Inflammatory macrophage (primary cell): ENCODE results near the gene ABR.
A peak's percentile ranks its signal among the peaks of the same experiment; 100 is the strongest.

Source experiments
- DNase-seq, 2 donors: peaks; one replicate each; pipeline ENCODE4 v3.0.0-alpha.2; 2020 to 2022

Gene ABR

DNA sequence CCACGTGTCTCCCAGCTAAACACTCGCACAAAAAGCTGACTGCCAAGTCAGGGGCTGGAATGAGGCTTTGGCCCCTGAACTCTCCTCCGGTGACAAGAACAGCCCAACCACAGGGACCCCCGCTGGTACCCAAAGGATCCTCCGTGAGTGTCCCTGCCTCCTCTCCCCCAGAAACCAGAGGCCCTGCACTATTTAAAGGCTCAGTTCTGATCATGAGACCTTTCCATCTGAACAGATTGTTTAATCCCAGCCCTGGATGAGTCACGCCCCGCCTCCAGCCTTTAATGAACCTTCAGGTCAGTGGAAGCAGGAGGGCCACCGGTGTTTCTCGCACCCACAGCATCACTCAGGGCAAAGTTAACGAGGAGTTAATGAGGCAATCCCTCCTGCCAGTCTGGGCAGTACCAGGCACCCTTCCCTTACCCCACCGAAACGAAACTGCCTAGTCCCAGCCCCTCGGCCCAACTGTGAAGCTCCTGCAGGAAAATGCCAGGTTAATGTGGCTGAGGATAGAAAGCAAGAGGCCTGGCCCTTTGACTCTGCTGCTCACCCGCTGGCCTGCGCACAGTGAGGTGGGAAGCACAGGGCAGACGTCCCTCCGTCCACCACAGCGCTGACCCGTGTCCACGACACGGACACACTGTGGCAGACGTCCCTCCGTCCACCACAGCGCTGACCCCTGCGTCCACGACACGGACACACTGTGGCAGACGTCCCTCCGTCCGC, 150.4 kb downstream of the ABR start:
- DNase-seq = peak; percentile 10 to 55

- DNase-seq = no peak
Observed at GRCh38 chr17:1027044-1027443, 152.7 kb downstream of the ABR start.

DNA sequence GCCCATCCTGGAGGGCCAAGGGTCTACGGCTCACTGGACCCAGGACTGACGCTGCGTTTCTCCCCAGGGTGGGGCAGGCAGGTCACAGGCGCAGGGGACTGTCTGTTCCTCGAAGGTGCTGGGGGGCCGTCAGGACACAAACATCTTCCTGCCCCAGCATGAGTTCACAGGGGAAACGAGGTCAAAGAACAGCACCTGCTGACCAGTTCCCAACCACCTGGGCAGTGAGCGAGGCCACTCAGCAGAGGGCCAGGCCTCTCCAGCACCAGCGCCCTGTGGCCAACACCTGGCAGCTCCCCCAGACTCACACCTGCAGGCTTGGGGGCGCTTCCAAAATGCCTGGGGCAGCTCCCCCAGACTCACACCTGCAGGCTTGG, 153.2 kb downstream of the ABR start:
- DNase-seq = no peak

DNA sequence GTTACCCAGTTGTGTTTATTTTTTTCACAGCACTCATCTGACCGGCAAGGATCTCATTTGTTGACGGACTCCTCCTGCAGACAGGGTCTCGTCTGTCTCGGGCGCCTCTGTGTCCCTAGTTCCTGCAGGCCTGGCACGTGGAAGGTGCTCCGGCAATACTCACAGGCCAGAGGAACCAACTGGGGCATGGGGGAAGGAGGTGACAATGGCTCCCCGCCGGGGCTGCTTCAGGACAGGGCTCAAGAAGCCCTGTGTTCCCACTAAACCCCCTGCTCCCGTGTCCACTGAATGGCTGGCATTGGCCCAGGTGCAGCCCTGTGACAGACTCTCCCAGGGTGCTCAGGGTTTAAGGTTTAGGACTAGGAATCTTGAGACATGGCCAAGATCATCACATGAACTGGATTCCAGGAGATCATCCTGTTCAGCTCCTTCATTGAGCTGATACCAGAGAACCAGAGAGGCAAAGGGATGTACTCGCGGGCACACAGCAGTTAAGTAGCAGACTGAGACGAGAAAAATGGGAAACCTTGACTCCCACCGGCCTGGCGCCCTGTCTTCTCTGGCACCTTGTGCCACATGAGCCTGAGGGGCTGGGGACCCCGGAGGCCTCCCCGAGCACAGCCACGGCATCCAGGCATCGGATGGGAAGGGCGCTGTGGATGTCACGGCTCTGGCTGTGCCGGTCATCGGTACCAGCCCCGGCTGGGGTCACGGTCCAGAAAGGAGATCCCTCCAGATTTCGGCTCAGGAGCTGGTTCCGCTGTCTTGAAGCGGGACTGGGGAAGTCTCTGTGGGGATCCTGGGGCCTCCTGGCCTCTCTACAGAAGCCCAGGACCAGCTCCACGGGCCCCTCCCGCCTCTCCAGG, 153.8 kb downstream of the ABR start:
- no peak for DNase-seq

- no peak for DNase-seq
Observed at GRCh38 chr17:1024076-1024475, 155.7 kb downstream of the ABR start.

GRCh38 chr17:1022278-1023024, 157.3 kb downstream of the ABR start:
- no peak for DNase-seq

- no peak for DNase-seq
Observed at GRCh38 chr17:1021147-1021546, 158.6 kb downstream of the ABR start.

DNA sequence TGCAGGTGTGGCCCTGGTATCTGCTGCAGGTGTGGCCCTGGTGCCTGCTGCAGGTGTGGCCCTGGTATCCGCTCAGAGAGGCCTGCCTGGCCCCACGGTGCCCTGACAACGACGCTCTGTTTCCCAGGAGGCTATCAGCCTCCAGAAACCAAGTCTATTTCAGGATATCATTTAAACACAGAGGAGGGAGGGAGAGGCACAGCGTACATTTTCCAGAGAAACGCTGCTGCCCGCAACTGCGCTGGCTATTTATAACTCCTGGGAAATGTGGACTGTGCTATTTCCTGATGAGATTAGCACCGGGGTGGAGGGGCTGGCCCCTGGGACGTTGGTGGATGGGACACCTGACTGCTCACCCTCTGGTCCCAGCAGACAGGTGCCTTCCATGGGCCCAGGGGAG, 160.3 kb downstream of the ABR start:
- no peak for DNase-seq

DNA sequence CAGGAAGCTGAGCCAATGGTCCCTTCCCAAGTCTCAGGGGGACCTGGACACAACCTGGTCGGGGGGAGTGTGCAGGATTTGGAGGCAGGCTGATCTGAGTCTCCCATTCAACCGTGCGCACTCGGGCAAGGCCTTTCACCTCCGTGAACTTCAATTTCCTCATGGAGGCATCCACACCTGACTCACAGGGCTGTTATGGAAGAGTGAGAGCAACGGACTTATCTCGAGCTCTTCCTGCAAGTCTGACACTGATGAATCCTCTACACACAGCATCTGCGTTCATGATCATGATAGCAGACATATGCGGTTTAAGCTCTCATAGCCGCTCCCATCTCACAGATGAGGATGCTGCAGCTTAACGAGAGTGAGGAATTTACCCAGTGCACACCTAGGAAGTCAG, 161.2 kb downstream of the ABR start:
- DNase-seq = no peak

DNA sequence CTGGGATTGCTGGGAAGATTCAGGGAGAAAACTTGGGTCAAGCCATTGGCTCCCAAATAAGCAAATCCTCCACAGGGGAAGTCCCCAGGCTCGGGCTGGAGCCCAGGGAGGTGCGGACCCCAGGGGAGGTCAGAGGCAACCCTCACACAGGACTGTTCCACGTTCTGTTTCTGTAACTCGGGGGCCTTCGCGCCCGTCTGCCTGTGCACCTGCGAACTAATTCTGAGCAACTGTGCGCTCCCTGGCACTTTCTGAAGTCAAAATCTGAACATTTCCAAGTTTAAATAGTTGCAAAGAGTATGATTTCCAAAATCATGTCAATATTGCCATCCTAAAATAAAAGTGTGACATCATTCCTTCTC, 166.1 kb downstream of the ABR start:
- DNase-seq = no peak

GRCh38 chr17:1012823-1013728, 166.7 kb downstream of the ABR start:
- no peak for DNase-seq

- DNase-seq = no peak
Observed at GRCh38 chr17:1011760-1012735, 167.7 kb downstream of the ABR start.

DNA sequence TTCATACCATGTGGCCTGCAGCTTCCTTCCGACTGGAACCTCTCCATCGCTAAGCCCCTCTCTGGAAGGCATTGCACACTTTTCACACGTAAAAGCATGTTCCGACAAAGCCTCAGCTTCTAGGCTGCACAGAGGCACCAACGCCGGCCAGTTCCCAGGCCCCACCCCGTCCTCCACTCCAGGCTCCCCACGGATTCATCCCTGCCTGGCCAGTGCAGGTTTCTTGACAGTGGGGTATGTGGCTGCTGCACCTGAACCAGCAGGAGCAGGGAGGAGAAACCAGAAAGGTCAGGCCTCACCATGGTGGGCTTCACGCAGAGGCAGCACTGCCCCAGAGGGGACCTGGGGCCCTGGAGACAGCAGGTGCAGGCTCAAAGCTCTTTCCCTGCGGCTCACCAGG, 168.6 kb downstream of the ABR start:
- no peak for DNase-seq

DNA sequence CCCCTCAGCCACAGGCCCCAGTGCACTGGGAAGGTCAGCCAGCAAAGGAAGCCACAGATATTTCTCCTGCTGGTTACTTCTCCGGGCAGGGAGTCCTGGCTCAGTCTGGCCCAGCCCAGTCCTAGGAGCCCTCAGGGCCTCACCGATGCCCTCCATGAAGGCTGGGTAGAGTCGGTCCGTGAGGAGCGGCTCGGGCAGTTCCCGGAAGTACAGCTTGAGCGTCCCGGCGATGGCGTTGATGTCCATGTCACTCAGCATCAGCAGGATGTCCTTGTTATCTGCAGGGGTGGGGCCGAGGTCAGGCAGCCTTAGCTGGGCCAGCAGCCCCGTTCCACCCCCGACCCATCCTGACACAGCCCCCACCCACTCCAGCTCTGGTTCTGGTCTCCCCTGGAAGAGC, 169.2 kb downstream of the ABR start:
- DNase-seq = no peak

DNA sequence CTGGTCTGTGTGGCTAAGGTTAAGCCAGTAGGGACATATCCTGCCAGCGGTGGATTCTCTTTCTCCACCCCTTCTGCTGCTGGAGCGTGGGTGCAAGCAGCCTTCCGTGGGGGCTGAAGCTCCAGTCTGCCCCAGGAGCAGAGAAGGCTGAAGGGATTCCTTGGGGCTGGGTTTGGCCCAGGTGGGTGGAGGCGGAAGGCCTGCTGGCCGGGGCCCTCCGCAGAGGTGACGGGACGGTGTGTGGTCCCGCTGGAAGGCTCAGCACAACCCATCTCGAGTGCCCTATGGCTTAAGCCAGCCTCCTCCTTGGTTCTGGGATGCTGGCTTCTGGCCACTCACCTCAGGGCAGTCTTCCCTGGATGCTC, 169.7 kb downstream of the ABR start:
- DNase-seq = no peak

DNA sequence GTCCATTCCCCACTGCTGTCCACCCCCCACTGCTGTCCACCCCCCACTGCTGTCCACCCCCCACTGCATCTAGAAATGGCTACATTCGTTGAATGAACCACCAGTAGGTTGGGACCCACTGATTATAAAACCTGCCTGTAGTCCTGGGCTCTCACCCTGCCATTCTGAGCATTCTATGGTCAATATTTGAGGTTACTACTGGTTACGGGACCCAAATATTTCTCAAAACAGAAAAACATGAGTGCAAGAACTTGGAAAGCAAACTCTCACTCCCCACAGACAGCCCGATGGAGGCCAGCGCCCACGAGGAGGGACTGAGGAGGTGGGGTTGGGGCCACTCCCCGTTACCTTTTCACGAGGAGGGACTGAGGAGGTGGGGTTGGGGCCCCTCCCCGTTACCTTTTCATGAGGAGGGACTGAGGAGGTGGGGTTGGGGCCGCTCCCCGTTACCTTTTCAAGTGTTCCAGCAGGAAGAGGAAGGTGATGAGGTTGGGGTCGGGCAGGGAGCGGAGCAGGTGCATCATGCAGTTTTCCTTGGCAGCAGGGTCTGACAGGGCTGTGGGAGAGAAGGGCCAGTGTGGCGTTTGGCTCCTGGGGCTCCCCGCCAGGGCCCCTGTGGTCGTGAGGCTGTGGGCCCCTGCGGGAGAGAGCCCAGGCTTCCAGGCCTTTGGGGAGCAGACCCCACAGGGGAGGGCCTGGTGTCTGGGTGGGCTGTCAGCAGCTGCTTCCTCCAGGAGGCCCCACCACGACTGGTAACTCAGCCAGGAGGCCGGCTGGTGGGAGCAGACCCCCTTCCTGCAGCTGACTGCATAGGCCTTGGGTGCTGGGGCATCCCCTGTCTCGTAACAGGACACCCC, 170.3 kb downstream of the ABR start:
- DNase-seq = no peak

DNA sequence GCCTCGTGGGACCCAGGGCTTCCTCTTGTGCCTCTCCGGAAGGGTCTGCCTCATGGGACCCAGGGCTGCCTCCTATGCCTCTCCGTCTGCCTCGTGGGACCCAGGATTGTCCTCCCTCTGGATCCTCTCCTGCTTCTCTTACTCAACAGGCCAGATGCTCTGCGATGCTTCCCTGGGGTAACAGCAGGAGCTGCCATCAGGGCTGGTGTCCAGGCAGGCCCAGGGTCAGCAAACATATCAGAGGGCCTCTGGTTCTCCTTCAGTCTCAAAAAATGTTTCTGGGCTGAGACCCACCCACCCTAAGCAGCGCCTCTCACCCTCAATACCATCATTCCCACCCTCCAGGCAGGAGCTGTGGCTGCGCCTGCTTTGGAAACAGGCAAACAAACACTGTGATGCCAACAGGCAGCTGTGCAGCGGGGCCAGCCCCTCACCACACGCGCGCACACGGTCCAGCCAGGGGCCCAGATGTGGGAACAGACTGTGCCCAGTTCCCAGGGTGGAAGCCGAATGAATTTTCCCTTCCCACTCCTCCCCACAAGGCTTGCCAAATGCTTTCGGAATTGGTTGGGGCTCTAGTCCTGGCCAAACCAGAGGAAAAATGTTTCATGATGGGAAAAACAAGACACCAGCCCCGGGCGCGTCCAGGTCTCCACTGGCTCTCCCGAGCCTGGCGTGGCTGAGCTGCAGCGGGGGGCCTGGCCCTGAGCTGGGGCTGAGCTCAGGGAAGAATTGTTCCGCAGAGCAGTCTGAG, 171.6 kb downstream of the ABR start:
- DNase-seq = no peak

DNA sequence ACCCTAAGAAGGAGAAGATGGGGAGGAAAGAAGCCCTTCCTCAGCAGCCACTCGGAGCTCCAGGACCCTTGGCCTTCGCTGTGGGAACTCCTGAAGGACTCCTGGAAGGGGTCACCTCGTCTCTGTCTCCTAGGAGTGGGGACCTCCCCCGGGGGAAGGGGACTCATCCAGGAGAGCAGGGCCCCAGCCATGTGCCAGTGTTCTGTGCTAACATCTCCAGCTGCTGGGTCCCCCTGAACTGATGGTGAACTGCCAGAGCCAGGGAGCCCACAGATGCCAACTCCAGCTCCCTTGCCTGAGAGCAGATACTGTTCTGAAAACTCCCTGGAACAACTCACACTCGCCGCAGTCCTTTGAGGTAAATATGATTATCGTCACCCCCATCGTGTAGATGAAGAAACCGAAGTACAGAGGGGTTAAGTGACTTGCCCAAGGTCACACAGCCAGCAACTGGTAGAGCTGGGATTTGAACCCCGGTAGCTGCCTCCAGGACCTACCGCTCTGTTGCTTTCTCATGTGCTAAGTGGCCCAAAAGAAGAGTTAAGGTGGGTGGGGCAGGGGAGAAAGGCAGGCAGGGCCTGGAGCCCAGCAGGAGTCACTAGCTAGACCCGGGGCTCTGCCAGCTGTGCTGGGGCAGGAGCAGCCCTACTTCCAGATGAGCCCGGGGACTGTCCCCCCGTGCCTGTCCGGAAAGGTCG, 172.3 kb downstream of the ABR start:
- DNase-seq = no peak

- DNase-seq = no peak
Observed at GRCh38 chr17:1006054-1006453, 173.7 kb downstream of the ABR start.
